HS-27A (cell line): ENCODE results near the gene DCHS2.

Source experiments
- DNase-seq: peaks from one replicate; pipeline ENCODE4 v3.0.0-alpha.2; 2012; ENCODE audit warnings: low read depth, missing footprints

Gene DCHS2

DNA sequence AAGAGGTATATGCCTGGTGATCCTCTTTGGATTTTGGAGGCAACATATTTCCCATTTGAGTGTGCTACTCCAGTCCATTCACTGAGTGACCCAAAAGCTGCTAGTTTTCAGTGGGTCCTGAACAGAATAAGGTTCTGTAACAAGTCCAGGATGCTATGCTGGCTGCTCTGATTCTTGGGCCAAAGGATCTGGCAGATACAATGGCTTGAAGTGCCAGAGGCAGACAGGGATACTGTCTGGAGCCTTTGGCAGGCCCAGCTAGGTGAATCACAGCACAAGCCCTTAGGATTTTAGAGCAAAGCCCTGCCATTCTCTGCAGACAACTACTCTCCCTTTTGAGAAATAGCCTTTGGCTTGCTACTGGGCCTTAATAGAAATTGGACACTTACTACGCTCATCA is 40.6 kb downstream of the DCHS2 start:
- no peak for DNase-seq

DNA sequence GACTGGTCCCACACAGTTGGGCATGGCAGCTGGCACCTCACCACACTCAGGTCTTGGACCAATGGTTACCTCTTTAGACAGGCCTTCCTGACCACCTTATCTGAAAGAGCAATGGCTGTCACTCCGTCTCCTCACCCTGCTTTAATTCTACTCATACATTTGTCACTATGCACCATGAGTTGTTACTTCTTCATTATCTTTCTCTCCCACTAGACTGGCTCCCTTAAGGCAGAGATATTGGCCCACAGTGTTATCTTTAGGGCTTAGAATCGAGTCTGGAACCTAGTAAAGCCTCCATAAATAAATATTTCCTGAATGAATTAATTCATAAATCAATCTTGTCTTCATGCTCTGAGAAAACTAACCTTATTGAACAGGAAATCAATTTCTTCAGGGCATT is 46.6 kb downstream of the DCHS2 start:
- DNase-seq, result no peak

DNA sequence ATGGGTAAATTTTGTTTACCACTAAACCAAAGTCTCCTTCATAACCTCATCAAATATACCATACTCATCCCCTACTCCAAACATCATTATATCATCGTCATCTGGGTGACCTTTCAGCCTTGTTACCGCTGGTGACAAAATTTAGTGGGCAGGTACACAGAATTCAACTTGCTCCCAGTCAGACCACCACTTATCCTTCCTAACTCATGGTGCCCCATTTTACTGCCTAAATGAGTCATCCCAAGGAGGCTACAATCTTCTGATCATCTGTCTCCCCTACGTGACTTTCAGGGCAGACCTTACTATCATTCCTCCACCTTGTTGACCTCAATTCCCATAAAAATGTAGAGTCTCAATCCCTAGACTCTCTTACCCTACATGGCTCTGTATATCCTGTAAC is 49.6 kb downstream of the DCHS2 start:
- DNase-seq, result no peak

GRCh38 chr4:154441124-154441523 is 50.5 kb downstream of the DCHS2 start:
- no peak for DNase-seq

GRCh38 chr4:154439224-154439623 is 52.4 kb downstream of the DCHS2 start:
- no peak for DNase-seq

GRCh38 chr4:154435895-154436294 is 55.7 kb downstream of the DCHS2 start:
- DNase-seq, result no peak

DNA sequence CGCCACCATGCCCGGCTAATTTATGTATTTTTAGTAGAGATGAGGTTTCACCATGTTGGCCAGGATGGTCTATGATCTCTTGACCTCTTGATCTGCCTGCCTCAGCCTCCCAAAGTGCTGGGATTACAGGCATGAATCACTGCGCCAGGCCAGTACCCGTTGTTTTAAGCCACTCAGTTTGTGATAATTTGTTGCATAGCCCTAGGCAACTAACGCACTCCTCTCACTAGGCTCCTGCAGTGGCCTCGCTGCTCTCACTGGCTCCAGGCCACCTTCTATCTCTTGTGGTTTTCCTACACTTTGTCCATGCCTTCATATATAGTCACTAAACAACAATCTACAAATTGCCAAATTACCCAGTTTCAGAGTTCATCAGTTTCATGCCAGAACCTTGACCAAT is 58.1 kb downstream of the DCHS2 start:
- no peak for DNase-seq

DNA sequence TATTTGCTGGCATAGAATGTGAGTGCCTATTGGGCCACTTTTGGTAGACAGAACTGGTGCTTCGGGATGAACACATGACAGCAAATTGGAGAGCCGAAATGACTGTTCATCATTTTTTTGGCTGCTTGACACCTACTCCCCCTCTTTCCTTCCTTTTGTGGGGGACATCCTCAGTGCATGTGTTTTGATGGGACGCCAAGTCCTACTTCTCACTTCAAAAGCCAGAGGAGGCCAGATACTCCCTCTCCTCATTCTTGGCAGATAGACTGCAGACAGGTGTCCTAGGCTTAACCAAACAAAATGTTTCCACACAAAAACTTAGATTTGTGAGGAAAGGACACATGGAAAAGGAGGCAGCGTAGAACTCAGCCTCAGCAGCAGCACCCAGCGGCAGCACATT is 62.4 kb downstream of the DCHS2 start:
- DNase-seq, result no peak

GRCh38 chr4:154427149-154427548 is 64.5 kb downstream of the DCHS2 start:
- no peak for DNase-seq

DNA sequence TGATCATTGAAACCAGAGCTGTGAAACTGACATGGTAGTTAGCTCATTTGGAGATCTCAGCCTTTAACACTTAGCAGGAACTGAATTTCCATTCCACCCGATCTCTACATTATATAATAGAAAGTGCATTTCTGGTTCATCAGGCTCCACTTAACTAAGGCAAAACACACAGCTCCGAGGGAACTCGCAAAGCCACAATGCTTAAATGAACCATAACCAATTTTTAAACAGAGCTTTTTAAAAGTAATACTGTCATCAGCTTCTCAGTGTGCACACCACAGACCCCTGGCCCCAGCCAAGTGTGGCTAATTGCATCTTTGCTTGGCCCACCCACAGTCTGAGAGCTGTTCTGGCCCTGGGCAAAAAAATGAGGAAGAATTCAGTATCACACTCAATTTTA is 66.1 kb downstream of the DCHS2 start:
- no peak for DNase-seq

GRCh38 chr4:154424810-154425484 is 66.7 kb downstream of the DCHS2 start:
- DNase-seq, result no peak

DNA sequence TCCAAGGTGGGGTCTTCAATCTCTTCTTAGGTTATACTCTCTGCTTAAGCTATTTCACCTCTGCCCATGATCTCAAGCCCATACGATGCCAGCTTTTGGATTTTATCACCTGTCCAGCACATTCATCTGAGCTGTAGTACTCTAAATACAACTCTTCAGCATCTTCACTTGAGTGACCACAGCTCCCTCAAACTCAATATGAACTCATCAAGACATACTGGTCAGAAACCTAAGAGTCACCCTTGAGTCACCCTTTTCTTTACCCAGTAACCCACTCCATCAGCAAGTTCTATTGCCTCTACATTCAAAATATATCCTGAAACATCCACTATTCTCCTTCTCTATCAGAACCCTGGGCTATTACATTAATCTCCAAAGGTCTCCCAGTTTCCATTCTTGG is 69.4 kb downstream of the DCHS2 start:
- DNase-seq, result no peak

DNA sequence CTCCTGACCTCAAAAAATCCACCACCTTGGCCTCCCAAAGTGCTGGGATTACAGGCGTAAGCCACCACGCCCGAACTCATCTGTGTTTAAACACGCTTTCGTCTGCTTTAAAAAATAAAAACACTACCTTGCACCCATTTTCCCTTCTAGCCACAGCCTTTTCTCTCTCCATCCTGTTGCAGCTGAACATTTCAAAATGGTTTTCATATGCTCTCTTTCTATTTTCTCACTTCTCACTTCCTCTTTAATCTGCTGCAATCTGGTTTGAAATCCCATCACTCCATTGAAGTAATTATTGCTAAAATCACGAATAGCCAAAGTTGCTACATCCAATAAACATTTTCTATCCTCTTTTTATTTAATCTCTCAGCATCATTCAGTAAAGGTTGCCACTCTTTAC is 70.0 kb downstream of the DCHS2 start:
- DNase-seq, result no peak

DNA sequence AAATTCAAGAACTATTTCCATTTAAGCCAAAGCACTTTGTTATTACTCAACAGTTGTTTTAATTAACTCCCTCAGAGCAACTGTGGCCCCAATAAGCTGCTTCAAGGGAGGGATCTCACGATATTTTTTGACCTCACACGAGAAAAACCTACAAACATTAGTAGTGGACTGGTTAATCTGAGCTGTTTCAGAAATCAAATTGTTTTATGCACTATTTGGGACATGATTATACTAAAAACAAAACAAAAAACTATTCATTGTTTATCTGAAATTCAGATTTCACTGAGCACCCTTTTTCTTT is 74.3 kb downstream of the DCHS2 start:
- no peak for DNase-seq

DNA sequence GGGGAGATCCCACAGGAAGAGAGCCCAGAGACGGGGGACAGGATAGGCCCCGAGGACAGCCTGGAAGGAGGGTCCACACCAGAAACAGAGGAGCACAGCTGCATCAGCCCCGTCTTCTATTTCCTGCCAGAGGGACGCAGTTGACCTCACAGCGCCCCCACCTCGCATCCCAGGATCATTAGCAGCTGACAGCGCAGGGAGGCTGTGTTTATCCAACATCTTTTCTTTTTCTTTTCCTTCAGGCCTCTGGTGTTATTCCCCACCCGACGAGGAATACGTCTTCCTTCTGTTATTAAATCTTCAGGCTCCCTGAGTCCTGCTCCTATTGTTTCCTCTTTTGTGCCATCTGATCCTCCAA is 75.4 kb downstream of the DCHS2 start:
- DNase-seq, result no peak

- no peak for DNase-seq
These were observed 76.3 kb downstream of the DCHS2 start for GRCh38 chr4:154415313-154415712.

GRCh38 chr4:154414796-154415195 is 76.8 kb downstream of the DCHS2 start:
- no peak for DNase-seq

DNA sequence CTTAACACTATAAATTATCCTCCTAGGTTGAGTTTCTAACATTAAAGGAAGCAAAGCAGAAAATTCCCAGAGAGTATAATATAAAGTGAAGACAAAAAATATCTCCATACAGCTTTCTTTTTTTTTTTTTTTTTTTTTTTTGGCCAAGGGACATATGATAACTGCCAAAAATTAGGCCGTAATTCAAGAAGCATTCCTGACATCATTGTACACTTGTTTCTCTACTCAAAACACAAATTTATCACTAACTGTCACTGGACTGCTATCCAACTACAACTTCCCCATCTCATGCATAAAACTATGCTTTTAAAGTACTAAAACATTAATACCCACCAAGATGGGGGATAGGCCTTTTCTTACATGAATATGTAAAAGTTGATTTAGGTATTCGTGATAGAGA is 77.2 kb downstream of the DCHS2 start:
- no peak for DNase-seq

- DNase-seq, result no peak
These were observed 84.2 kb downstream of the DCHS2 start for GRCh38 chr4:154407443-154407842.

DNA sequence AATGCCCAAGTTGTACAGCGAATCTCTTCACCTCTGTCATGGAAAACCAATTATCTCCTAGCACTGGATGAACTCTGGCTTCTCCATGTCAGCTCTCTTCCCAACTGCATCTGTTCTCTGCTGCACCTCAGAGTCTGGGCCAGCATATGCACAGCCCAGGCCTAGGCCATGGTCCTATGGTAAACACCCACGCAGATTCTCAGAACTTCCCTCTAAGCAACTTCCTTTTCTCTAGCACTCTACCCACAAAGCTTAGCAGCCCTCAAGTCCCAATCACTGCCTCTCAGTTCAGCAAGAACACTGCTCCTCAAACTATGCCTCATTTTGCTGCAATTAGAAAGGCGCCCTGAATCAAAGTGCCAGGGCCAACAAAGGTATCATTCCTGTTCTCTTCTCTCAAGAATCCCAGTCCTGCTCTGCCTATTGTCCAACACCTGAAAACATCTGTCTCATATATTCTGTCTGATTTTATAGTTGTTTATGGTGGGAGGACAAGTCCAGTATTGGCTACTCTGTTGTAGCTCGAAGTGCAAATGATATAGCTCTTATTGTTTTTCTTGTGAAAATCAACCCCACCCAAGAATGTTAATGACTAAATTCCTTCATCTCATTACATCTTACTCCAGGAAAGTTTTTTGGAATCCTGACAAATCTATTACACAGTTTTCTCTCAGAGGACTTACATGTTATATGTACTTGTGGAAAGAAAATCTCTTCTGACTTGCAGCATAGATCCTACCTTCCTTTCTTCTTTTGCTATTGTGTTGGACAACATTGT is 85.4 kb downstream of the DCHS2 start:
- no peak for DNase-seq

DNA sequence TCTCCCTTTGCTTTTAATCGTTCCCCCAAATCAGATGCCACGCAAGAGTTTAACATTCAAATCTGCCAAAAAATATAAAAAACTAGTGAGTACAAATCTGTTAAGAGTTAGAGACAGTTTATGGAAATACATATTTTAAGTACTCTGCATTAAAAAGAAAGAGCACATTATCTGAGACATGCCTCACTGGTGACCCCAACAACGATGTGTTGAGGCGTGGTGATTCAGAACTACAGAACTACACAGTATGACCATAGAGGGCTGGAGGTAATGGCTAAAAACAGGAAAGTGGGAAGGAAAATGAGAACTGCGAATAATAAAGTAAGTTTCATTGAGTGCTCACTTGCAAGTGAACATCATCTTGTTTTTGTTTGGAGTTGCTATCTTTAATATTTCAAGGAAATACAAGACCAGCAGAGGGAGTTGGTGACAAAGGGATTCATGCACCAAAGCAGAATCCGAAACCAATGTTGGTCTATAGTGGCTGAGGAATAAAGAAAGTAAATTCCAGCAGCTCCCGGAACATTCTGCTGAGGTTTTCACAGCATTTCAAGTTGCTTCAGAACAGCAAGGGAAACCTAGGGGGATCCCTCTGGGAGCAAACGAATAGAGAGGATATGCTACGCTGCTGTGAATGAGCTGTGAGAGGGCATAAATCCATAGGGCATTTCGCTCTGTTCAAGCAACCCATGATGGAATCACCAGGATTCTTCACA is 92.2 kb downstream of the DCHS2 start:
- DNase-seq, result no peak

DNA sequence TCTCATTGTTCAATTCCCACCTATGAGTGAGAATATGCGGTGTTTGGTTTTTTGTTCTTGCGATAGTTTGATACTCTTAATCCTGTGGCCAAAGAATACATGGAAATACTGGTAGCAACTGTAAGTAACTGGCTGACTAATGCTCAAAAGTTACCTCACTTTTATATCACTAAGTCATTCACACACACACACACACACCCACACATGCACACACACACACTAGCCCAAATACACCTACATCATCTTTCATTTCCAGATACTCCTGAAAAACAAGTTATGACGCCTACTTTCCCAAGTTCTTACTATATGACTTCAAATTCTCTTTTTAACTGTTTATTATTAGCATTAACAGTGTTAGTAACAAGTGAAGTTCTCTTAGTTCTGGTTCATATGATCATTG is 101.3 kb downstream of the DCHS2 start:
- DNase-seq, result no peak

DNA sequence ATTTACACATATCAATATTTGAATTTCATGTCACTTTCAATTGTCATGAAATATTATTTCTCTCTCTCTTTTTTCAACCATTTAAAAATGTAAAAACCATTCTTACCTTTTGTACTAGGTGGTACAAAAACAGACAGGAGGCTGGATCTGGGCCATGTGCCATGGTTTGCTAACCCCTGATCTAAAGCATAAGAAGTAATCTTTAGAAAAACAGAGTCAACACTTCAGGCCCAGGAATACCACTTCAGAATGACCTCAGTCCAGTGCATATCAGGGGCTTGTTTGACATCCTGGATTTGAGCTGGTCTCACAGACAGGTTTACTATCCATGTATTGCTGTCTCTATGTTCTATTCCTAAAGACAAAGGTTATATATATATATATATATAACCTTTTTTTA is 102.5 kb downstream of the DCHS2 start:
- no peak for DNase-seq

DNA sequence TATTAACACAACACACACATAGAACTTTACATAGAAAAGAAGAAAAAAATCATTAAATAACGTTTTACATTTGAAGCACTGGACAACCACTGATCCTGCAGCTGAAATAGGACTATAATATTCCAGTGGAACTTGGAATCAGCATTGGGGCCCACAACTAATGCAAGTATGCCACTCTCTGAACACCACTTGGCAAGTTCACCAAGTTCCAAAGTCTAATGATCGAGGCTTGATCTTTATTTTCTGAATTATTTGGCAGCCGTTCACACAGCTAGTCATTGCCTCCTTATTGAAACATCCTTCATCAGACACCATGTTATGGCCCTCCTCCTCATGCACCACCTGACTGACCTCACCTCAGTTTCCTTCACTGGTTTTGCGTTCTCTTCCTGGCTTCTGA is 107.6 kb downstream of the DCHS2 start:
- no peak for DNase-seq
